Thoracic aorta (tissue), 2 donors: Measurements from ENCODE around the gene RAB5A. TPM values are rescaled to one million over a fixed set of nuclear protein-coding genes. Genes with fewer than 3 reads are reported as not detected.
A peak's percentile ranks its signal among the peaks of the same experiment; 100 is the strongest.
"Not testable (repeated sequence)": the region's sequence is repeated elsewhere in the genome, so short reads cannot be mapped to it uniquely, and the experiment has no call there.

ENCODE experiments used
- ATAC-seq: fragments of 150-250 bp; one replicate; pipeline ENCODE4 v1.8.0; 2017; ENCODE audit warnings: low read depth; ENCODE audit not compliant: insufficient number of reproducible peaks, low FRiP score
- DNase-seq: peaks from one replicate; pipeline ENCODE4 v3.0.0-alpha.2; 2020; ENCODE audit warnings: low spot score
- H3K27ac ChIP-seq, 2 donors: fragments of 200-600 bp; sonication (generic); 1 replicate in 1 of 2; 2 replicates in 1 of 2; pipeline ENCODE4 v1.5.1; 2016; ENCODE audit warnings: mild to moderate bottlenecking in 2 of 2, moderate library complexity in 2 of 2
- H3K27me3 ChIP-seq: fragments of 200-600 bp; sonication (generic); replicated peaks from 2 replicates; pipeline ENCODE4 v1.6.0; 2016; ENCODE audit warnings: mild to moderate bottlenecking; ENCODE audit not compliant: insufficient read depth
- H3K36me3 ChIP-seq: fragments of 200-600 bp; sonication (generic); one replicate; pipeline ENCODE4 v1.5.1; 2016
- H3K4me1 ChIP-seq, 2 donors: fragments of 200-600 bp; sonication (generic); 1 replicate in 1 of 2; 2 replicates in 1 of 2; pipeline versions ENCODE4 v1.5.1 to v1.6.0; 2016; ENCODE audit warnings: low read depth in 2 of 2, mild to moderate bottlenecking in 1 of 2; ENCODE audit not compliant: control insufficient read depth in 1 of 2
- H3K4me3 ChIP-seq: fragments of 200-600 bp; sonication (generic); 2 replicates; pipeline ENCODE4 v1.5.1; 2016; ENCODE audit warnings: mild to moderate bottlenecking
- H3K9me3 ChIP-seq: fragments of 200-600 bp; sonication (generic); 2 replicates; pipeline ENCODE4 v1.5.1; 2016
- CTCF ChIP-seq: fragments of 200-600 bp; sonication (generic); IDR thresholded peaks from one replicate; pipeline ENCODE4 v1.5.1; 2019; ENCODE audit warnings: antibody characterized with exemption
- total RNA-seq, 2 donors: library from RNA; depleted of rRNA; stranded (reverse); fragments of >200 nt; gene quantifications; one replicate each; pipeline versions ENCODE4 v1.1.0 to v1.2.3, GENCODE V29; 2016

RAB5A gene
- total RNA-seq = 10 to 100 TPM; 86.0 to 86.8 TPM

GRCh38 chr3:19946832-19947548 lies at the start of gene RAB5A:
Gene RAB5A, plus strand, starts transcription at chr3:19947097. Its CDS starts 3,802 bp downstream, at chr3:19950899.
- peak within 1 kb of the TSS; percentile 84 for H3K4me3 ChIP-seq
- DNase-seq (peak; percentile 93), ATAC-seq (peak; percentile 98)

GRCh38 chr3:19898721-19899120 lies 48.2 kb upstream of the RAB5A start:
- Histone ChIP-seq H3K9me3 (no peaks in the 10 kb centered on the region), H3K36me3 (no peaks in the 10 kb centered on the region), H3K4me1 (no peaks in the 10 kb centered on the region), H3K4me3 (no peak overlapping the region), H3K27me3 (no peaks in the 10 kb centered on the region), H3K27ac (no peak overlapping the region)
- no peak for DNase-seq
- no peak for TF ChIP-seq CTCF
- no peak for ATAC-seq

More at GRCh38 chr3:19946832-19947548, at the start of gene RAB5A:
- Histone ChIP-seq H3K9me3 (no peaks in the 10 kb centered on the region), H3K27ac (peak within 1 kb of the TSS; percentile 96), H3K36me3 (no peaks in the 10 kb centered on the region), H3K4me1 (peaks cover 14 to 41% of the 10 kb centered on the region in 2 donors), H3K27me3 (no peaks in the 10 kb centered on the region)
- no peak for TF ChIP-seq CTCF

- Histone ChIP-seq H3K36me3 (no peaks in the 10 kb centered on the region), H3K27ac (no peak overlapping the region), H3K27me3 (no peaks in the 10 kb centered on the region), H3K9me3 (no peaks in the 10 kb centered on the region), H3K4me3 (no peak overlapping the region), H3K4me1 (no peaks in the 10 kb centered on the region)
- no peak for TF ChIP-seq CTCF
- no peak for DNase-seq
- no peak for ATAC-seq
These were observed 47.6 kb upstream of the RAB5A start for GRCh38 chr3:19899264-19899663.

- not testable (repeated sequence) for H3K9me3 ChIP-seq, H3K27me3 ChIP-seq, ATAC-seq
These were observed 47.1 kb upstream of the RAB5A start for GRCh38 chr3:19899833-19900232.

GRCh38 chr3:19901337-19901736 lies 45.6 kb upstream of the RAB5A start:
- Histone ChIP-seq H3K36me3 (no peaks in the 10 kb centered on the region), H3K4me3 (no peak overlapping the region), H3K9me3 (no peaks in the 10 kb centered on the region), H3K4me1 (no peaks in the 10 kb centered on the region), H3K27ac (no peak overlapping the region), H3K27me3 (no peaks in the 10 kb centered on the region)
- no peak for TF ChIP-seq CTCF
- DNase-seq (no peak), ATAC-seq (no peak)

More at GRCh38 chr3:19899833-19900232, 47.1 kb upstream of the RAB5A start:
- H3K4me3 ChIP-seq, H3K27ac ChIP-seq, H3K4me1 ChIP-seq, H3K36me3 ChIP-seq, DNase-seq: not testable (repeated sequence)

- no peak for TF ChIP-seq CTCF
- no peak overlapping the region for H3K4me3 ChIP-seq
- ATAC-seq (no peak), DNase-seq (no peak)
- no peaks in the 10 kb centered on the region for H3K9me3 ChIP-seq
- no peak overlapping the region for H3K27ac ChIP-seq
- H3K4me1 ChIP-seq = no peaks in the 10 kb centered on the region
- no peaks in the 10 kb centered on the region for H3K27me3 ChIP-seq
- no peaks in the 10 kb centered on the region for H3K36me3 ChIP-seq
These were observed 45.0 kb upstream of the RAB5A start for GRCh38 chr3:19901918-19902317.
